Spleen (tissue), 7 donors: Measurements from ENCODE around the gene OTUD3.

Experiments used
- CTCF ChIP-seq, 11 experiments: fragments of 200-600 bp in 7 of 11; fragments of 450-650 bp in 4 of 11; sonication (generic) in 4 of 11; IDR thresholded peaks in 8 of 11; conservative IDR thresholded peaks in 3 of 11; 1 replicate in 7 of 11; 2 replicates in 4 of 11; pipeline versions ENCODE4 v1.4.0 to v1.8.0; 2016 to 2021; ENCODE audit warnings: antibody characterized with exemption in 11 of 11, inconsistent platforms in 4 of 11, mild to moderate bottlenecking in 1 of 11
- POLR2AphosphoS5 ChIP-seq, 3 donors: sonication (generic); formaldehyde crosslinking; IDR thresholded peaks; one replicate each; pipeline ENCODE4 v1.5.1; 2017; ENCODE audit warnings: antibody characterized with exemption in 3 of 3
- donor health status: DM: no; HTN: no; CAD: no; lungs with moderate emphysema.
- donor health status: DM: no; HTN: no; CAD: no.
- donor health status: DM: no; HTN: no; CAD: no.

DNA sequence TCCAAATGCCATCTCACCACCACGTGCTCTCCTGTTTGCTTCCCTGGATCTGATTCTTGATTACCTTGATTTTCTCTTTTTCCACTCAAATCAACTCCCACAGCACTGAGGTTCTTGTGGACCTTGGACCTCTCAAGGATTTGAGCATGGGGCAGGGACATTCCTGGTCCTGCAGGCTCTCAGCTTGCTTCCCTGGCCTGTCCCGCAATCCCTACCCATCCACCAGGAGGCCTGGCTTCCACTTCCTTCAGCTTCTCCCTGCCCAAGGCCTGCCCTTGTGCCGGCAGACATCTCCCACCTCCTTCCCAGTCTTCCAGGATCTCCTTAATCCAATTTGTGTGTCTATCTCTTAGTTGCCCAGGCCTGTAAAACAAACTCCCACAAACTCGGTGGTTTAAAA is 75.6 kb downstream of the OTUD3 start:
- no peak for TF ChIP-seq CTCF (IDR thresholded peaks at IDR 0.05 in 8 of 11, conservative IDR thresholded peaks at IDR 0.05 in 3 of 11)
- TF ChIP-seq POLR2AphosphoS5 (IDR thresholded peaks at IDR 0.05), result no peak
